B cell (primary cell): ENCODE data around the gene DNAAF3. TPM values are rescaled to one million over a fixed set of nuclear protein-coding genes. Genes with fewer than 3 reads are reported as not detected.
A peak's percentile ranks its signal among the peaks of the same experiment; 100 is the strongest.

ENCODE experiments used
- ATAC-seq: fragments of 200-7000 bp; cut with Tn5 transposase; one replicate; pipeline ENCODE4 v1.10.0; 2021; ENCODE audit warnings: low read depth, mild to moderate bottlenecking, moderate number of reproducible peaks, moderate library complexity
- CTCF ChIA-PET: fragments of 350-600 bp; sonication (Branson Sonifier 250); formaldehyde crosslinking; loops from one replicate; lab custom pipeline; 2021; ENCODE audit warnings: antibody characterized with exemption, inconsistent platforms; lab: Charles Lee
- POLR2A ChIA-PET: fragments of 350-600 bp; sonication (Branson Sonifier 250); formaldehyde crosslinking; loops from one replicate; lab custom pipeline; 2021; ENCODE audit warnings: antibody characterized with exemption; lab: Charles Lee
- DNase-seq: peaks from one replicate; pipeline ENCODE4 v3.0.0; 2013
- H2AFZ ChIP-seq: 2 replicates; pipeline ENCODE4 v1.6.1; 2012; ENCODE audit warnings: mild to moderate bottlenecking, low read depth, low read length; ENCODE audit not compliant: insufficient read depth, poor library complexity, severe bottlenecking
- H3K27ac ChIP-seq, 2 donors: 1 replicate in 1 of 2; 2 replicates in 1 of 2; pipeline ENCODE4 v1.5.1; 2012 to 2013; ENCODE audit warnings: low read length in 2 of 2, mild to moderate bottlenecking in 2 of 2, moderate library complexity in 1 of 2
- H3K27me3 ChIP-seq, 4 experiments: fragments of 200-600 bp in 1 of 4; sonication (generic) in 1 of 4; replicated peaks in 1 of 4; 1 replicate in 2 of 4; 2 replicates in 2 of 4; pipeline versions ENCODE4 v1.6.1 to v1.7.0; 2013 to 2016; ENCODE audit warnings: low read length in 3 of 4, mild to moderate bottlenecking in 2 of 4, mixed read lengths in 1 of 4, moderate library complexity in 1 of 4; ENCODE audit not compliant: insufficient read depth in 4 of 4, control insufficient read depth in 3 of 4; ENCODE audit errors: control extremely low read depth in 1 of 4
- H3K36me3 ChIP-seq, 2 experiments: replicated peaks in 1 of 2; 1 replicate in 1 of 2; 2 replicates in 1 of 2; pipeline versions ENCODE4 v1.6.1 to v1.7.1; 2013; ENCODE audit warnings: low read length in 1 of 2; ENCODE audit not compliant: insufficient read depth in 2 of 2, control insufficient read depth in 1 of 2; ENCODE audit errors: control extremely low read depth in 1 of 2, extremely low read depth in 1 of 2
- H3K4me1 ChIP-seq, 2 donors: fragments of 200-600 bp in 1 of 2; sonication (generic) in 1 of 2; 1 replicate in 1 of 2; 2 replicates in 1 of 2; pipeline versions ENCODE4 v1.5.1 to v1.6.1; 2013 to 2017; ENCODE audit warnings: low read length in 2 of 2; ENCODE audit not compliant: control insufficient read depth in 2 of 2, insufficient read depth in 2 of 2
- H3K4me2 ChIP-seq: replicated peaks from 2 replicates; pipeline ENCODE3; 2012; ENCODE audit warnings: mild to moderate bottlenecking, low read depth, low read length; ENCODE audit not compliant: poor library complexity, severe bottlenecking
- H3K4me3 ChIP-seq, 5 experiments: fragments of 200-600 bp in 1 of 5; sonication (generic) in 1 of 5; 1 replicate in 3 of 5; 2 replicates in 2 of 5; pipeline versions ENCODE4 v1.5.1 to v1.7.0; 2011 to 2016; ENCODE audit warnings: low read length in 4 of 5, mild to moderate bottlenecking in 4 of 5, low read depth in 2 of 5, control low read depth in 1 of 5, moderate library complexity in 1 of 5; ENCODE audit not compliant: insufficient read depth in 1 of 5; ENCODE audit errors: control extremely low read depth in 1 of 5, extremely low read depth in 1 of 5
- H3K79me2 ChIP-seq: fragments of 200-600 bp; sonication (generic); one replicate; pipeline ENCODE4 v1.6.0; 2016; ENCODE audit warnings: low read length; ENCODE audit not compliant: control insufficient read depth, insufficient read depth
- H3K9ac ChIP-seq: fragments of 200-600 bp; sonication (generic); 2 replicates; pipeline ENCODE4 v1.6.1; 2017; ENCODE audit warnings: mild to moderate bottlenecking, low read length, moderate library complexity
- H3K9me3 ChIP-seq, 3 donors: one replicate each; pipeline versions ENCODE4 v1.6.1 to v1.7.1; 2013; ENCODE audit warnings: low read length in 2 of 3; ENCODE audit not compliant: control insufficient read depth in 2 of 3, insufficient read depth in 1 of 3; ENCODE audit errors: control extremely low read depth in 1 of 3
- H4K20me1 ChIP-seq: 2 replicates; pipeline ENCODE4 v1.6.0; 2012; ENCODE audit warnings: mild to moderate bottlenecking, low read length; ENCODE audit not compliant: insufficient read depth, control insufficient read depth, poor library complexity, severe bottlenecking
- H3K27ac Mint-ChIP-seq: one replicate; pipeline ENCODE4 v1.8.0; 2021; ENCODE audit warnings: mixed read lengths
- H3K27me3 Mint-ChIP-seq: one replicate; pipeline ENCODE4 v1.8.0; 2021; ENCODE audit warnings: mixed read lengths
- H3K4me1 Mint-ChIP-seq: one replicate; pipeline ENCODE4 v1.8.0; 2021; ENCODE audit warnings: mixed read lengths
- H3K4me3 Mint-ChIP-seq: one replicate; pipeline ENCODE4 v1.8.0; 2021; ENCODE audit warnings: mixed read lengths
- H3K9me3 Mint-ChIP-seq: one replicate; pipeline ENCODE4 v1.8.0; 2022; ENCODE audit warnings: mixed read lengths; ENCODE audit not compliant: insufficient read depth
- CTCF ChIP-seq: fragments of 200-600 bp; IDR thresholded peaks from one replicate; pipeline ENCODE4 v1.8.0; 2022; ENCODE audit warnings: antibody characterized with exemption, mild to moderate bottlenecking
- EZH2 ChIP-seq: IDR thresholded peaks from 2 replicates; pipeline ENCODE4 v1.6.1; 2012; ENCODE audit warnings: borderline replicate concordance, low read depth, mild to moderate bottlenecking, moderate library complexity, low read length; ENCODE audit not compliant: insufficient read depth, poor library complexity, severe bottlenecking
- WGBS: methylation state at CpG from one replicate; pipeline ENCODE4 v1.1.5; 2013; ENCODE audit warnings: missing lambda C conversion rate; ENCODE audit not compliant: insufficient coverage; 5-methylcytosine and 5-hydroxymethylcytosine counted together
- intact Hi-C: fragments of 100-400 bp; cut with micrococcal nuclease; formaldehyde crosslinking; loops from one replicate; pipeline ENCODE4 v1.10.0; 2022
- polyA plus RNA-seq: library from polyadenylated mRNA; depleted of rRNA; stranded (reverse); fragments of >200 nt; gene quantifications from 2 replicates; pipeline ENCODE4 v1.2.3, GENCODE V29; 2012
- total RNA-seq, 2 donors: library from RNA; stranded (reverse); fragments of 120-200 nt in 1 of 2; gene quantifications; 1 replicate in 1 of 2; 2 replicates in 1 of 2; pipeline versions ENCODE4 v1.2.3 to v1.2.4, GENCODE V29; 2013 to 2022

DNAAF3 gene
- total and polyA plus RNA-seq, 2 donors (not counting 1 experiment from before 2014, with no cell fraction given): not detected

- Histone ChIP-seq H3K36me3 (no peaks in the 10 kb centered on the region), H3K9me3 (no peaks in the 10 kb centered on the region), H3K4me2 (no peak overlapping the region), H3K4me3 (no peak overlapping the region), H3K9ac (no peak overlapping the region), H2AFZ (peak overlapping the region; percentile 33), H4K20me1 (no peaks in the 10 kb centered on the region), H3K27me3 (peaks cover 0 to 14% (median 0%) of the 10 kb centered on the region in 4 experiments), H3K79me2 (no peaks in the 10 kb centered on the region), H3K4me1 (no peaks in the 10 kb centered on the region), H3K27ac (no peak overlapping the region)
- 14% methylated on average over 6 of the region's 8 CpGs for WGBS
- CTCF ChIA-PET: no interaction called here
- POLR2A ChIA-PET: interaction anchor here (0.6 kb wide), 1 partner anchor 127 kb away, joined by 4 read pairs; no protein-coding TSS in a partner anchor
- DNase-seq (no peak), ATAC-seq (no peak)
- intact Hi-C loops: no loop called here
- Mint-ChIP-seq H3K4me3 (no peak overlapping the region), H3K27ac (no peak overlapping the region), H3K27me3 (peaks cover 25% of the 10 kb centered on the region), H3K9me3 (no peaks in the 10 kb centered on the region), H3K4me1 (no peaks in the 10 kb centered on the region)
- TF ChIP-seq EZH2: no peak
- TF ChIP-seq CTCF: no peak
Observed at GRCh38 chr19:55188625-55189024, 22.2 kb upstream of the DNAAF3 start.

- Histone ChIP-seq H3K79me2 (no peaks in the 10 kb centered on the region), H3K27ac (no peak overlapping the region), H3K27me3 (peaks cover 0 to 34% (median 10%) of the 10 kb centered on the region in 4 experiments), H3K4me1 (no peaks in the 10 kb centered on the region), H2AFZ (no peak overlapping the region), H3K9ac (no peak overlapping the region), H3K4me3 (no peak overlapping the region), H3K9me3 (peaks cover 0 to 11% (median 0%) of the 10 kb centered on the region in 3 donors), H3K36me3 (no peaks in the 10 kb centered on the region), H3K4me2 (no peak overlapping the region), H4K20me1 (no peaks in the 10 kb centered on the region)
- H3K4me1 Mint-ChIP-seq: no peaks in the 10 kb centered on the region
- no peak for TF ChIP-seq EZH2
- TF ChIP-seq CTCF: no peak
- H3K4me3 Mint-ChIP-seq: no peak overlapping the region
- intact Hi-C loops: no loop called here
- H3K9me3 Mint-ChIP-seq: no peaks in the 10 kb centered on the region
- 87% methylated on average over 12 of the region's 12 CpGs for WGBS
- no peak for ATAC-seq
- CTCF ChIA-PET: no interaction called here
- no peak overlapping the region for H3K27ac Mint-ChIP-seq
- POLR2A ChIA-PET: no interaction called here
- peaks cover 27% of the 10 kb centered on the region for H3K27me3 Mint-ChIP-seq
- DNase-seq: no peak
Observed at GRCh38 chr19:55186080-55186479, 19.7 kb upstream of the DNAAF3 start.
